Measurements from ENCODE around the gene CCP110.

DNA sequence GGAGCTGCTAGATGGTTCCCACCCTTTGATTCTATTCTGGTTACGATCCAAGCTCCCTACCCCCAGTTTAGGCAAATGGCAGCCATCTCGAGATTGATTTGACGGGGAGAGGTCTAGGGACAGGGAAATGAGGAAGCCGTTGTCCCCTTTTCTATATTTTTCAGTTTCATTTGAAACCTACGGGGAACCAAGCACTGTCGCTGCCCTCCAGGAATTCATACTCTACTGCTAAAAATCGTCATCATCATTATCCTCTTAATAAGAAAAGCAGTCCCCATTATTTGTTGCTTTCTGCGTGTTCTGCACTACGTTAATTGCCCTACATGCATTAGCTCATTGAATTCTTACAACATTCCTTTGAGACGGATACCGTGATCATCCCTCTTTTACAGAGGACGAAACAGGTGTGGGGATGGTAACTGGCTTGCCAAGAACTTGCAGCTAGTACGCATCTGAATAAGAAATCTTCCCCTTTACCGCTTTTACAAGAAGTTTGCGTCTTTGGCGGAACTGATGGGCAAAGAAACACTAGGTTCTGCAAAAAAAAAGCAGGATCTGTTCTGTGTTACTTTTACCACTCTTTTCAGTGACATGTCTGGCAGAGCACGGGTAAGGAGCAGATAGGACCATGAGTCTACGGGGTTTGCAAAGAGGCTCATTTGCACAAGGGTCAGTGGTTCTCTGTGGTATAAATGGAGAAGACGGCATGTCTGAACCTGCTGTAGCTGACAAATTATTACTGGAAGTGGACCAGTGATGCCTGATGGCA lies 1.1 kb downstream of the CCP110 start:
- TF ChIP-seq GATA2 (IDR thresholded peaks at IDR 0.05; ENCODE audit: low read depth, low read length) (no peak), GATA3 (IDR thresholded peaks at IDR 0.05; ENCODE audit: low read depth, low read length) (no peak)

Data from SH-SY5Y (cell line).